HS-5 (cell line): ENCODE measurements around the gene ZDHHC21.

Experiments used
- DNase-seq: peaks from one replicate; pipeline ENCODE4 v3.0.0-alpha.2; 2012; ENCODE audit warnings: low read depth

The ZDHHC21 gene

GRCh38 chr9:14693251-14693861 is at the start of gene ZDHHC21:
TSS of gene ZDHHC21 (minus strand) at chr9:14693432. CDS start at chr9:14674340, 19,092 bp downstream.
- DNase-seq = no peak

- DNase-seq = no peak
Observed at GRCh38 chr9:14741369-14741768, 48.1 kb upstream of the ZDHHC21 start.

- DNase-seq = no peak
Observed at GRCh38 chr9:14733133-14733532, 39.9 kb upstream of the ZDHHC21 start.

- no peak for DNase-seq
Observed at GRCh38 chr9:14731294-14731981, 38.2 kb upstream of the ZDHHC21 start.

GRCh38 chr9:14730461-14730898 is 37.2 kb upstream of the ZDHHC21 start:
- no peak for DNase-seq

- DNase-seq = no peak
Observed at GRCh38 chr9:14723301-14723700, 30.1 kb upstream of the ZDHHC21 start.

- no peak for DNase-seq
Observed at GRCh38 chr9:14722391-14723035, 29.3 kb upstream of the ZDHHC21 start, which contains the start of gene CER1. TSS of gene CER1 (minus strand) at chr9:14722733. CDS start at chr9:14722672, 61 bp downstream.

- DNase-seq = no peak
Observed at GRCh38 chr9:14719231-14719923, 26.1 kb upstream of the ZDHHC21 start.

GRCh38 chr9:14715102-14715501 is 21.9 kb upstream of the ZDHHC21 start:
- DNase-seq = no peak

GRCh38 chr9:14713187-14713767 is 20.0 kb upstream of the ZDHHC21 start:
- no peak for DNase-seq

- peak; percentile 73 for DNase-seq
Observed at GRCh38 chr9:14710804-14711203, 17.6 kb upstream of the ZDHHC21 start.

GRCh38 chr9:14706530-14707140 is 13.4 kb upstream of the ZDHHC21 start:
- no peak for DNase-seq

GRCh38 chr9:14705079-14705478 is 11.8 kb upstream of the ZDHHC21 start:
- DNase-seq = no peak

GRCh38 chr9:14704281-14704680 is 11.0 kb upstream of the ZDHHC21 start:
- no peak for DNase-seq

- DNase-seq = no peak
Observed at GRCh38 chr9:14702200-14702720, 9.0 kb upstream of the ZDHHC21 start.

- no peak for DNase-seq
Observed at GRCh38 chr9:14692470-14693250, 572 bp downstream of the ZDHHC21 start.

GRCh38 chr9:14690948-14691730 is 2.1 kb downstream of the ZDHHC21 start:
- no peak for DNase-seq

GRCh38 chr9:14687042-14687719 is 6.1 kb downstream of the ZDHHC21 start:
- DNase-seq = peak; percentile 75

- no peak for DNase-seq
Observed at GRCh38 chr9:14686168-14686567, 7.1 kb downstream of the ZDHHC21 start.
